ENCODE results near the gene ZC3H14. TPM values are rescaled to one million over a fixed set of nuclear protein-coding genes. Genes with fewer than 3 reads are reported as not detected.

The ZC3H14 gene
- total RNA-seq, 1 donor from 2014 or later = 38.7 TPM

DNA sequence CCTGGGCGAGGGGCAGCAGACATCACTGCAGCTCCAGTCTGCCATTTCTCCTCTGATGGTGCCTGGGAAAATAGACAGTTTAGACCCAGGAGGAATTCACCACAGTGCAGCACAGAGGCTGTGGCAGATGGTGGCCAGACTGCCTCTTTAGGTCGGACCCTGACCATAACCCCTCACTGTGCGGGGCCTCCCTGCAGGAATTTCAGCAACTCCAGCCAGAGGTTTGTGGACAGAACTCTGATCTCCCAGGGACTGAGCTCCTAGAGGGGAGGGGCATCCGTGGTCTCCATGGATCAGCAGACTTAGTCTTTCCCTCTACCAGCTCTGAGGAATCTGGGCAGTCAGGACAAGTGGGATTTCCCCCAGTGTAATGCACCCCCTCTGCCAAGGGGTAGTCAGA lies 106.5 kb downstream of the ZC3H14 start:
- CTCF ChIA-PET = interaction anchor here (3.1 to 3.6 kb wide), 2 partner anchors 198 to 357 kb away, joined by 14 to 31 read pairs; no protein-coding TSS in a partner anchor
- Mint-ChIP-seq H3K4me3 (no peak overlapping the region), H3K27me3 (no peaks in the 10 kb centered on the region), H3K9me3 (peaks cover 11% of the 10 kb centered on the region), H3K27ac (no peak overlapping the region), H3K4me1 (peaks cover 20% of the 10 kb centered on the region), H3K36me3 (ENCODE audit: low read depth) (peaks cover 11% of the 10 kb centered on the region)
- ATAC-seq (ENCODE audit: low read depth) = no peak
- TF ChIP-seq, protein P1, sequence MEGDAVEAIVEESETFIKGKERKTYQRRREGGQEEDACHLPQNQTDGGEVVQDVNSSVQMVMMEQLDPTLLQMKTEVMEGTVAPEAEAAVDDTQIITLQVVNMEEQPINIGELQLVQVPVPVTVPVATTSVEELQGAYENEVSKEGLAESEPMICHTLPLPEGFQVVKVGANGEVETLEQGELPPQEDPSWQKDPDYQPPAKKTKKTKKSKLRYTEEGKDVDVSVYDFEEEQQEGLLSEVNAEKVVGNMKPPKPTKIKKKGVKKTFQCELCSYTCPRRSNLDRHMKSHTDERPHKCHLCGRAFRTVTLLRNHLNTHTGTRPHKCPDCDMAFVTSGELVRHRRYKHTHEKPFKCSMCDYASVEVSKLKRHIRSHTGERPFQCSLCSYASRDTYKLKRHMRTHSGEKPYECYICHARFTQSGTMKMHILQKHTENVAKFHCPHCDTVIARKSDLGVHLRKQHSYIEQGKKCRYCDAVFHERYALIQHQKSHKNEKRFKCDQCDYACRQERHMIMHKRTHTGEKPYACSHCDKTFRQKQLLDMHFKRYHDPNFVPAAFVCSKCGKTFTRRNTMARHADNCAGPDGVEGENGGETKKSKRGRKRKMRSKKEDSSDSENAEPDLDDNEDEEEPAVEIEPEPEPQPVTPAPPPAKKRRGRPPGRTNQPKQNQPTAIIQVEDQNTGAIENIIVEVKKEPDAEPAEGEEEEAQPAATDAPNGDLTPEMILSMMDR (IDR thresholded peaks at IDR 0.05) = no peak
- POLR2A ChIA-PET = no interaction called here
- no peak for DNase-seq
- intact Hi-C loops (cut with micrococcal nuclease) = loop anchor here (5.0 kb wide), 5 partner anchors 107 to 1098 kb away; partner anchors contain the start of gene ZC3H14

Other genes starting within 250 kb of the ZC3H14 start
- gene KCNK10, start 239.8 kb upstream of the ZC3H14 start, total RNA-seq = 0.07 and 0.13 TPM in 2 replicates
- 1.4 and 1.6 TPM in 2 replicates for gene SPATA7, start 177.4 kb upstream of the ZC3H14 start, total RNA-seq
- 0.10 and 0.31 TPM in 2 replicates for gene PTPN21, start 8.0 kb upstream of the ZC3H14 start, total RNA-seq
- gene EML5, start 229.9 kb downstream of the ZC3H14 start, total RNA-seq = 3.8 and 5.0 TPM in 2 replicates

Measured in activated B cell treated with CpG ODN at 0.5 μM for 24 hours (primary cell).